GM18505 (cell line): ENCODE results near the gene CBLB.

Source experiments
- ATAC-seq: cut with Tn5 transposase; IDR thresholded peaks from one replicate; pipeline ENCODE4 v1.9.1; 2021; ENCODE audit not compliant: unreplicated experiment
- POLR2A ChIP-seq: IDR thresholded peaks from 4 replicates; pipeline ENCODE4 v1.6.1; 2011; ENCODE audit warnings: borderline replicate concordance; ENCODE audit not compliant: insufficient read depth, insufficient read length; ENCODE audit errors: extremely low read depth

The CBLB gene

GRCh38 chr3:105813710-105814109 is 55.1 kb downstream of the CBLB start:
- ATAC-seq: no peak
- TF ChIP-seq POLR2A: no peak

GRCh38 chr3:105812194-105812586 is 56.6 kb downstream of the CBLB start:
- no peak for ATAC-seq
- TF ChIP-seq POLR2A: no peak

- TF ChIP-seq POLR2A: no peak
Observed at GRCh38 chr3:105811518-105812193, 57.2 kb downstream of the CBLB start.

GRCh38 chr3:105809208-105809888 is 59.5 kb downstream of the CBLB start:
- TF ChIP-seq POLR2A: no peak
- no peak for ATAC-seq

More at GRCh38 chr3:105811518-105812193, 57.2 kb downstream of the CBLB start:
- ATAC-seq: no peak

GRCh38 chr3:105807701-105808100 is 61.1 kb downstream of the CBLB start:
- no peak for TF ChIP-seq POLR2A
- no peak for ATAC-seq

GRCh38 chr3:105807146-105807545 is 61.7 kb downstream of the CBLB start:
- ATAC-seq: no peak
- TF ChIP-seq POLR2A: no peak

GRCh38 chr3:105806359-105806758 is 62.5 kb downstream of the CBLB start:
- no peak for ATAC-seq
- TF ChIP-seq POLR2A: no peak

- ATAC-seq: no peak
- TF ChIP-seq POLR2A: no peak
Observed at GRCh38 chr3:105805404-105805803, 63.4 kb downstream of the CBLB start.

GRCh38 chr3:105802118-105802706 is 66.6 kb downstream of the CBLB start:
- no peak for TF ChIP-seq POLR2A
- no peak for ATAC-seq

- TF ChIP-seq POLR2A: no peak
- no peak for ATAC-seq
Observed at GRCh38 chr3:105801397-105801796, 67.4 kb downstream of the CBLB start.

- no peak for ATAC-seq
- no peak for TF ChIP-seq POLR2A
Observed at GRCh38 chr3:105800320-105800719, 68.5 kb downstream of the CBLB start.

GRCh38 chr3:105799286-105799685 is 69.5 kb downstream of the CBLB start:
- no peak for ATAC-seq
- TF ChIP-seq POLR2A: no peak

- ATAC-seq: peak; percentile 81
- TF ChIP-seq POLR2A: no peak
Observed at GRCh38 chr3:105798381-105798934, 70.4 kb downstream of the CBLB start.

GRCh38 chr3:105793040-105793439 is 75.8 kb downstream of the CBLB start:
- TF ChIP-seq POLR2A: no peak
- no peak for ATAC-seq
